Esophagus muscularis mucosa (tissue), 3 donors: ENCODE results near the gene PRSS8.

ENCODE experiments used
- CTCF ChIP-seq, 3 experiments: fragments of 200-600 bp in 2 of 3; fragments of 450-650 bp in 1 of 3; sonication (generic) in 2 of 3; IDR thresholded peaks; one replicate each; pipeline ENCODE4 v1.5.1; 2017 to 2019; ENCODE audit warnings: antibody characterized with exemption in 3 of 3, mild to moderate bottlenecking in 2 of 3, moderate library complexity in 1 of 3
- POLR2A ChIP-seq: fragments of 450-650 bp; IDR thresholded peaks from one replicate; pipeline ENCODE4 v1.6.1; 2017; ENCODE audit warnings: antibody characterized with exemption, moderate library complexity, mild to moderate bottlenecking, low read depth
- POLR2AphosphoS5 ChIP-seq, 2 donors: sonication (generic); formaldehyde crosslinking; IDR thresholded peaks; one replicate each; pipeline ENCODE4 v1.6.1; 2017; ENCODE audit warnings: antibody characterized with exemption in 2 of 2

- TF ChIP-seq CTCF (IDR thresholded peaks at IDR 0.05): no peak
- TF ChIP-seq POLR2AphosphoS5 (IDR thresholded peaks at IDR 0.05): no peak
- no peak for TF ChIP-seq POLR2A
These were observed 21.1 kb downstream of the PRSS8 start for GRCh38 chr16:31114468-31114867.
